NOMO-1 treated with dmso at 0.1 percent for 144 hours (cell line): ENCODE measurements around the gene PRM1.
"Not testable (repeated sequence)": the region's sequence is repeated elsewhere in the genome, so short reads cannot be mapped to it uniquely, and the experiment has no call there.

Experiments
- DNase-seq: peaks from one replicate; lab custom pipeline; 2025; ENCODE audit not compliant: unreplicated experiment; lab: John Stamatoyannopoulos, UW

The PRM1 gene

DNA sequence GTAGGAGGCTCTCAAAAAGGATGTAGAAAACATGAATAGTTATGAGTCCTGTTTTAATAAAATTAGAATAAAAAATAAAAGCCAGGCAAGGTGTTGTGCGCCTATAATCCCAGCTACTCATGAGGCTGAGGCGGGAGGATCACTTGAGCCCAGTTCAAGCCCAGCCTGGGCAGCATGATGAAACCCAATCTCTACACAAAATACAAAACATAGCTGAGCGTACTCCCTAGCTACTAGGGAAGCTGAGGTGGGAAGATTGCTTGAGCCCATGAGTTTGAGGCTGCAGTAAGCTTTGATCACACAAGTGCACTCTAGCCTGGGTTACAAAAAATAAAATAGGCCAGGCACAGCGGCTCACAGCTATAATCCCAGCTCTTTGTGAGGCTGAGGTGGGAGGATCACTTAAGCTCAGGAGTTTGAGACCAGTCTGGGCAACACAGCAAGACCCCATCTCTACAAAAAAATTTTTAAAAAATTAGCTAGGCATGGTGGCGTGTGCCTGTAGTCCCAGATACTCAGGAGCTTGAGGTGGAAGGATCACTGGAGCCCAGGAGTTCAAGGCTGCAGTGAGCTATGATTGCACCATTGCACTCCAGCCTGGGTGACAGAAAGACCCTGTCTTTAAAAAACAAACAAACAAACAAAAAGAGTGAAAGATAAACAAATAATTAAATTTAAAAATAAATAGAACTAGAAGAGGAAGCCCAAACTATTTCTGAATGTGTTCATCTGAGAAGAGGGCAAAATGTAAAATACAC lies 17.2 kb upstream of the PRM1 start:
- no peak for DNase-seq

GRCh38 chr16:11297492-11298142 lies 16.5 kb upstream of the PRM1 start:
- peak; percentile 64 for DNase-seq

- no peak for DNase-seq
These were observed 15.8 kb upstream of the PRM1 start for GRCh38 chr16:11296706-11297491.

DNA sequence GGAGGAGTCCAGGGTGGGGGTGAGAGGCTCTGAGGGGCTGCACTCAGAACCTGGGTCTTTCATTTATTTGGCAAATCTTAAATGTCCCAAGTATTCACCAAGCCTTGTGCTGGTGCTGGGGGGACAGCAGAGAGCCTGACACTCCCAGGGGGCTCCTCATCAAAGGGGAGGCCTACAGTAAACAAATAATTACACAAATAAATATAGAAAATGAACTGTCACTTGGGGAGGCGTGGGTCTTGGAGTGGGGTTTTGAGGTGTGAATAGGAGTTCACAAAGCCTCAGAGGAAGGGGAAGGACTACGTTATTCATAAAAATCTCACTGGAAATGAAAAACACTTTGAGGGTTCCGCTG lies 15.2 kb upstream of the PRM1 start:
- no peak for DNase-seq

DNA sequence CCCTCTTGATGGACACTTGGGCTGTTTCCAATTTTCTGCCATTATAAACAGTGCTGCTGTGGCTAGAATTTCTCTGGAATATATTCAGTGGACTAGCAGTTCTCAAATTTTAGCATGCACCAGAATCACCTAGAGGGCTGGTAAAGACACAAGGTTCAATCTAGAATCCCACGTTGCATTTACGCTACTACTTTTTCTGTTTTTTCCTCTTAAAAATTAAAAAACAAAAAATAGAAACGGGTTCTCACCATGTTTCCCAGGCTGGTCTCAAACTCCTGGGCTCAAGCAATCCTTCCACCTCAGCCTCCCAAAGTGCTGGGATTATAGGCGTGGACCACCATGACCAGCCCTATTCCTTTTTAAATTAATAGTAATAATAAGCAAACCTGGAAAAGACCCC lies 14.5 kb upstream of the PRM1 start:
- DNase-seq = no peak

- DNase-seq = no peak
These were observed 11.1 kb upstream of the PRM1 start for GRCh38 chr16:11292076-11292748.

- no peak for DNase-seq
These were observed 10.1 kb upstream of the PRM1 start for GRCh38 chr16:11291091-11291703.

- no peak for DNase-seq
These were observed 9.2 kb upstream of the PRM1 start for GRCh38 chr16:11290102-11290893.

DNA sequence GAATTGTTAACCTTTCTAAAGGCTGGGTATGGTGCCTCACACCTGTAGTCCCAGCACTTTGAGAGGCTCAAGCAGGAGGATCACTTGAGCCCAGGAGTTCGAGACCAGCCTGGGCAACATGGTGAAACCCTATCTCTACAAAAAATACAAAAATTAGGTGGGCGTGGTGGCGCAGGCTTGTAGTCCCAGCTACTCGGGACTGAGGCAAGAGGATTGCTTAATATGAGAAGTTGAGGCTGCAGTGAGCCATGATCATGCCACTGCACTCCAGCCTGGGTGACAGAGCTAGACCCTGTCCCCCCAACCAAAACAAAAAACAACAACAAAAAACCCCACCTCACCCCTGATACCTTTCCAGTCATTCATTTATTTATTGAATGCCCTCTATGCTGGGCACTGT lies 8.6 kb upstream of the PRM1 start:
- not testable (repeated sequence) for DNase-seq

- DNase-seq = no peak
These were observed 8.1 kb upstream of the PRM1 start for GRCh38 chr16:11289202-11289601.

DNA sequence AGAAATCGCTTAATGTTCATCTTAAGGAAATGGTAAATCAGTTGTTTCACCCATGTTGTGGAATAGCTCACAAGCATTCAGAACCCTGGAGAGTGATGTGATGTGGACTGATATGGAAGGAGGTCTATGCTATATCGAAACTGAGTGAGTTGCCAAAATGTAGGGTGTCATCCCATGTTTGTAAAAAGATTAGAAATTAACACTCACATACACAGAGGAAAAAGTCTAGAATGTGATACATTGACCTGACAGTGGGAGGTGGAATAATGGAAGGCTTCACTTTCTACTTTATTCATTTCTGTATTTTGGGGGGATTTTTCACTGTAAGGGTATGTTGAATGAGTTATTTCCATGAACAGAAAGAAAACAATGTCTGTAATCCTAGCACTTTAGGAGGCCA lies 4.7 kb upstream of the PRM1 start:
- no peak for DNase-seq

GRCh38 chr16:11283820-11284248 lies 2.7 kb upstream of the PRM1 start:
- DNase-seq = no peak

GRCh38 chr16:11278681-11279628 lies 2.2 kb downstream of the PRM1 start:
- peak; percentile 12 for DNase-seq

DNA sequence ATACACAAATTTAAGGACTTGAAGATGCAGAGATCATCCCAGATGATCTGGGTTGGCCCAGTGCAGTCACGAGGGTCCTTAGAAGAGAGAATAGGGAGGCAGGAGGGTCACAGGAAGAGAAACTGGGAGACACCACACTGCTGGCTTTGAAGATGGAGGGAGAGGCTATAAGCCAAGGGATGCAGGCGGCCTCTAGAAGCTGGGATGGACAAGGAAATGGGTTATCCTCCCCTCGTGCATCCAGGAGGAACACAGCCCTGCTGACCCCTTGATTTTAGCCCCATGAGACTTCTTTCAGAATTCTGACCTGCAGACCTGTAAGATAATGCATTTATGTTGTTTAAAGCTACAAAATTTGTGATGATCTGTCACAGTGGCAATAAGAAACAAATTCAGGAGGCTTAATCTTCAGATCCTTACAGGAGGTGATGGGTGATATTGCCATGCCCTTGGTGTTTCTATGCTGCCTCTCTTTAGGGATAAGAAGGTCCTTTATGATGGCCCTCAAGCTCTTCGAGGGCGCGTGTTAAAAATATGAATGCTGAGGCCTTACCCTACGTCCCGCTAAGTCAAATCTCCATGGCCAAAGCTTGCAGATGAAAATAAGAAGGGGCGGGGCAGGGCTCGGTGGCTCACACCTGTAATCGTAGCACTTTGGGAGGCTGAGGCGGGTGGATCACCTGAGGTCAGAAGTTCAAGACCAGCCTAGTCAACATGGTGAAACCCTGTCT lies 3.4 kb downstream of the PRM1 start:
- no peak for DNase-seq

DNA sequence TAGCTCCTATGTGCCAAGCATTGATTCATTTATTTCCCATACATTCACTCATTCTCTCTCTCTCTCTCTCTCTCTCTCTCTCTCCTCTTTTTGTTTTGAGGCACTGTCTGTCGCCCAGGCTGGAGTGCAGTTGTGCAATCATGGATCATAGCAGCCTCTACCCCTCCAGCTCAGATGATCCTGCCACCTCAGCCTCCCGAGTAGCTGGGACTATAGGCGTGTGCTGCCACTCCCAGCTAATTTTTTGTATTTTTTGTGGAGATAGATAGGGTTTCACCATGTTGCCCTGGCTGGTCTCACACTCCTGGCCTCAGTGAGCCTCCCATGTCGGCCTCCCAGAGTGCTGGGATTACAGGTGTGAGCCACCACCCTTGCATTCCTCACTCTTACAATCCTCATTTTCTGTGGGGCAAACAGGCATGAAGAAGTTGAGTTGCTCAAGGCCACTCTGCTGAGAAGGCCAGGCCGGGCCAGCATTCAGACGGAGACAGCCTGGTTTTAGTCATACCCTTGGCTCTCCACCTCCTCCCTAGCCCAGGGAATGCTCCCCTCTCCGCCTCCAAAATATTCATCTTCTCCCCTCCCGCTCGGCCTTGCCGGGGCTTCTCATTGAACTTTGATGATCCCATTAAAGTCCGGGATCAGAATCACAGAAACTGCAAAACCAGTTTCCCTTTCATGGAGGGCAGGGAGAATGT lies 4.1 kb downstream of the PRM1 start:
- DNase-seq = no peak

DNA sequence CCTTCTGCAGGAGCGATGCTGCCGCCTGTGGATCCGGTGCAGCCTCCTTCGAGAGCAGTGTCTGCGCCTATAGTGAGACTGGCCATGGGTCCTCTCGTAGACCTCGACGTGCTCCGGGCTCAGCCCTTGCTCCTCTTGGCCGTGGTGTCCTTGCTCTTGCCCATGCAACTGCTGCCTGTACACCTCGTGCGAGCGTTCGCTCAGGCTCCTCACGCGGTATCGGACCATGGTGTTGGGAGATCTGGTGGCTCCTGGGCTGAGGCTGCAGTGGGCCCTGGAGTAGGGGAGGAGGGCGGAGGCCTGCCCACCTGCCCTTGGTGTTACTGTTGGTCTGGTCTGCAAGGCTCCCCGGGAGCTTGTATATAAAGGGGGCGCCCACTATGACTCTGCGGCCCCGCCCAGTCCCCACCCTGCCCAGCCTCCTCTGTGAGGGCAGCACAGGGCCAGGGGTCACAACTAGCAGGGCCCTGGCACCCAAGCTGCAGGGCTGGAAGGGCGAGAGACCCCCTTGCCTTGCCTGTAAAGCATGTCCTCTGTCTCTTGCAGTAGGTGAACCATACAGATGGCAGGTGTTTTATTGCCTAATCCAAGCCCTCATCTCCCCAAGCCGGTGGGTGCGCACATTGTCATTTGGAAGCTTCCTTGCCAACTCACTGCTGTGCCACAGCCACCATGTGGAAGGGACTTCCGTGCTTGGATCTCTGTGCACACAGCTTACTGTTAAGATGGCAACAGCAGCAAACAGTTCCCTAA lies 4.8 kb downstream of the PRM1 start, which contains the start of gene PRM2:
Gene PRM2 (minus strand): TSS at position 338 of the 753 bp plus-strand sequence. CDS start 110 bp downstream, at position 228.
- no peak for DNase-seq

GRCh38 chr16:11274964-11275363 lies 6.2 kb downstream of the PRM1 start:
- DNase-seq = no peak
